ENCODE data around the gene MPZL1. TPM values are rescaled to one million over a fixed set of nuclear protein-coding genes. Genes with fewer than 3 reads are reported as not detected.
"Not testable (repeated sequence)": the region's sequence is repeated elsewhere in the genome, so short reads cannot be mapped to it uniquely, and the experiment has no call there.

The MPZL1 gene
- total RNA-seq, 1 experiment from 2014 or later, result 63.0 TPM

- Histone ChIP-seq H3K27me3 (no peaks in the 10 kb centered on the region), H3K4me3 (no peak overlapping the region), H3K4me1 (peaks cover 45% of the 10 kb centered on the region), H3K9me3 (replicated peaks) (no peaks in the 10 kb centered on the region), H3K27ac (no peak overlapping the region), H3K36me3 (no peaks in the 10 kb centered on the region)
- DNase-seq, result peak in 1 of 2 experiments; percentile 49
Observed at GRCh38 chr1:167706931-167707877, 14.6 kb upstream of the MPZL1 start.

- H3K9me3 ChIP-seq (replicated peaks), result no peaks in the 10 kb centered on the region
- H3K27ac ChIP-seq, result no peak overlapping the region
- H3K4me1 ChIP-seq, result peaks cover 45% of the 10 kb centered on the region
- peak in 1 of 2 experiments; percentile 32 for DNase-seq
- H3K4me3 ChIP-seq, result no peak overlapping the region
- H3K27me3 ChIP-seq, result no peaks in the 10 kb centered on the region
- no peaks in the 10 kb centered on the region for H3K36me3 ChIP-seq
Observed at GRCh38 chr1:167707942-167708341, 13.8 kb upstream of the MPZL1 start.

- no peaks in the 10 kb centered on the region for H3K36me3 ChIP-seq
- H3K4me1 ChIP-seq, result peaks cover 45% of the 10 kb centered on the region
- H3K27ac ChIP-seq, result peak overlapping the region; percentile 7; the same call in 1 of the 2 replicates
- no peaks in the 10 kb centered on the region for H3K27me3 ChIP-seq
- no peak overlapping the region for H3K4me3 ChIP-seq
- no peaks in the 10 kb centered on the region for H3K9me3 ChIP-seq (replicated peaks)
- peak; percentile 86 to 95 for DNase-seq
Observed at GRCh38 chr1:167708940-167709389, 12.8 kb upstream of the MPZL1 start.

- H3K4me1 ChIP-seq, result peaks cover 30% of the 10 kb centered on the region
- H3K27me3 ChIP-seq, result no peaks in the 10 kb centered on the region
- no peak overlapping the region for H3K4me3 ChIP-seq
- no peak for DNase-seq
- no peak overlapping the region for H3K27ac ChIP-seq
- no peaks in the 10 kb centered on the region for H3K36me3 ChIP-seq
- no peaks in the 10 kb centered on the region for H3K9me3 ChIP-seq (replicated peaks)
Observed at GRCh38 chr1:167710836-167711235, 10.9 kb upstream of the MPZL1 start.

- H3K36me3 ChIP-seq, result no peaks in the 10 kb centered on the region
- DNase-seq, result no peak
- H3K4me3 ChIP-seq, result no peak overlapping the region
- H3K27me3 ChIP-seq, result no peaks in the 10 kb centered on the region
- H3K27ac ChIP-seq, result no peak overlapping the region
- peaks cover 21% of the 10 kb centered on the region for H3K4me1 ChIP-seq
- H3K9me3 ChIP-seq (replicated peaks), result no peaks in the 10 kb centered on the region
Observed at GRCh38 chr1:167711797-167712196, 10.0 kb upstream of the MPZL1 start.

GRCh38 chr1:167713330-167714081, 8.3 kb upstream of the MPZL1 start:
- Histone ChIP-seq H3K27me3 (no peaks in the 10 kb centered on the region), H3K4me3 (peak overlapping the region; percentile 84), H3K4me1 (peaks cover 7% of the 10 kb centered on the region), H3K36me3 (no peaks in the 10 kb centered on the region), H3K27ac (peak overlapping the region; percentile 86), H3K9me3 (replicated peaks) (no peaks in the 10 kb centered on the region)
- DNase-seq, result peak; percentile 26 to 50

GRCh38 chr1:167714098-167714438, 7.7 kb upstream of the MPZL1 start:
- no peaks in the 10 kb centered on the region for H3K9me3 ChIP-seq (replicated peaks)
- H3K4me3 ChIP-seq, result peak overlapping the region; percentile 84
- peak in 1 of 2 experiments; percentile 78 for DNase-seq
- H3K36me3 ChIP-seq, result no peaks in the 10 kb centered on the region
- no peaks in the 10 kb centered on the region for H3K27me3 ChIP-seq
- H3K4me1 ChIP-seq, result peaks cover 4% of the 10 kb centered on the region; the same call in 1 of the 2 replicates
- H3K27ac ChIP-seq, result peak overlapping the region; percentile 86

- Histone ChIP-seq H3K4me1 (no peaks in the 10 kb centered on the region; the same call in 1 of the 2 replicates), H3K27ac (peak overlapping the region; percentile 86), H3K9me3 (replicated peaks) (no peaks in the 10 kb centered on the region), H3K27me3 (no peaks in the 10 kb centered on the region), H3K4me3 (peak overlapping the region; percentile 84), H3K36me3 (no peaks in the 10 kb centered on the region)
- peak; percentile 78 to 90 for DNase-seq
Observed at GRCh38 chr1:167714439-167715156, 7.2 kb upstream of the MPZL1 start.

GRCh38 chr1:167715157-167715999, 6.4 kb upstream of the MPZL1 start:
- H3K27ac ChIP-seq, result peak overlapping the region; percentile 86
- H3K4me1 ChIP-seq, result no peaks in the 10 kb centered on the region
- no peaks in the 10 kb centered on the region for H3K27me3 ChIP-seq
- no peaks in the 10 kb centered on the region for H3K36me3 ChIP-seq
- DNase-seq, result peak; percentile 82 to 94
- H3K4me3 ChIP-seq, result peak overlapping the region; percentile 84
- no peaks in the 10 kb centered on the region for H3K9me3 ChIP-seq (replicated peaks)

- Histone ChIP-seq H3K9me3 (replicated peaks) (no peaks in the 10 kb centered on the region), H3K36me3 (no peaks in the 10 kb centered on the region), H3K4me1 (no peaks in the 10 kb centered on the region), H3K27ac (peak overlapping the region; percentile 17; the same call in 1 of the 2 replicates), H3K4me3 (peak overlapping the region; percentile 84), H3K27me3 (no peaks in the 10 kb centered on the region)
- no peak for DNase-seq
Observed at GRCh38 chr1:167716000-167716271, 5.8 kb upstream of the MPZL1 start.

- Histone ChIP-seq H3K4me1 (no peaks in the 10 kb centered on the region), H3K4me3 (no peak overlapping the region; the same call in 1 of the 2 replicates), H3K9me3 (replicated peaks) (no peaks in the 10 kb centered on the region), H3K36me3 (no peaks in the 10 kb centered on the region), H3K27me3 (no peaks in the 10 kb centered on the region), H3K27ac (no peak overlapping the region)
- DNase-seq, result no peak
Observed at GRCh38 chr1:167717351-167717750, 4.4 kb upstream of the MPZL1 start.

- Histone ChIP-seq H3K36me3 (no peaks in the 10 kb centered on the region), H3K4me1 (peaks cover 4% of the 10 kb centered on the region; the same call in 1 of the 2 replicates), H3K27me3 (no peaks in the 10 kb centered on the region), H3K9me3 (replicated peaks) (no peaks in the 10 kb centered on the region), H3K4me3 (no peak overlapping the region), H3K27ac (no peak overlapping the region)
- no peak for DNase-seq
Observed at GRCh38 chr1:167718914-167719691, 2.7 kb upstream of the MPZL1 start.

- DNase-seq; H3K9me3 ChIP-seq (replicated peaks); H3K36me3 ChIP-seq; H3K4me1 ChIP-seq; H3K27ac ChIP-seq; H3K4me3 ChIP-seq; H3K27me3 ChIP-seq: not testable (repeated sequence)
Observed at GRCh38 chr1:167719715-167720421, 1.9 kb upstream of the MPZL1 start.

Measured in SJCRH30 (cell line).